ENCODE results near the gene CDK5RAP2.

The CDK5RAP2 gene

GRCh38 chr9:120442308-120442995, 137.5 kb downstream of the CDK5RAP2 start:
- Histone ChIP-seq H4K91ac (ENCODE audit: low read depth, low read length) (no peak overlapping the region), H3K27ac (ENCODE audit: low read depth, low read length) (no peak overlapping the region), H4K12ac (ENCODE audit: low read depth, low read length) (no peak overlapping the region), H2BK120ac (ENCODE audit: insufficient read depth, low read length, poor library complexity) (no peak overlapping the region), H4K8ac (ENCODE audit: low read depth, low read length) (no peak overlapping the region), H2BK12ac (ENCODE audit: low read length) (no peak overlapping the region), H3K23ac (ENCODE audit: low read length) (no peak overlapping the region), H3K9ac (ENCODE audit: low read length) (no peak overlapping the region), H3K79me2 (ENCODE audit: control insufficient read depth, insufficient read depth, low read length, poor library complexity) (no peaks in the 10 kb centered on the region), H3K14ac (ENCODE audit: low read length) (no peak overlapping the region), H2AFZ (ENCODE audit: insufficient read depth, low read length, poor library complexity) (no peak overlapping the region), H3K4me1 (ENCODE audit: control insufficient read depth in 1 of 2, insufficient read depth in 2 of 2, low read length in 2 of 2) (peaks cover 0 to 2% of the 10 kb centered on the region in 2 experiments), H2BK5ac (ENCODE audit: low read depth, low read length, poor library complexity) (no peak overlapping the region), H3K4me3 (ENCODE audit: low read depth, low read length) (no peak overlapping the region), H2AK5ac (ENCODE audit: low read length) (no peak overlapping the region), H3K36me3 (ENCODE audit: control insufficient read depth in 1 of 2, insufficient read depth in 2 of 2, low read length in 2 of 2) (peaks cover 11 to 23% of the 10 kb centered on the region in 2 experiments), H3K4ac (ENCODE audit: low read depth, low read length) (no peak overlapping the region), H3K9me3 (ENCODE audit: insufficient read depth, low read depth, low read length) (no peaks in the 10 kb centered on the region), H3K4me2 (ENCODE audit: low read length) (no peak overlapping the region), H3K79me1 (ENCODE audit: low read length) (no peaks in the 10 kb centered on the region), H3K18ac (ENCODE audit: low read length) (no peak overlapping the region), H3K27me3 (ENCODE audit: insufficient read depth, low read length) (no peaks in the 10 kb centered on the region)
- DNase-seq, result peak in 1 of 2 donors; percentile 16
- no CpG with 5 or more reads among the region's 6 CpGs for whole genome bisulfite sequencing (ENCODE audit: extremely low coverage, insufficient coverage, insufficient read length)

- Histone ChIP-seq H2BK120ac (ENCODE audit: insufficient read depth, low read length, poor library complexity) (no peak overlapping the region), H3K4me3 (ENCODE audit: low read depth, low read length) (no peak overlapping the region), H3K4me2 (ENCODE audit: low read length) (no peak overlapping the region), H3K14ac (ENCODE audit: low read length) (no peak overlapping the region), H4K8ac (ENCODE audit: low read depth, low read length) (no peak overlapping the region), H3K4ac (ENCODE audit: low read depth, low read length) (no peak overlapping the region), H3K23ac (ENCODE audit: low read length) (no peak overlapping the region), H2BK5ac (ENCODE audit: low read depth, low read length, poor library complexity) (no peak overlapping the region), H3K79me2 (ENCODE audit: control insufficient read depth, insufficient read depth, low read length, poor library complexity) (no peaks in the 10 kb centered on the region), H2AK5ac (ENCODE audit: low read length) (no peak overlapping the region), H4K91ac (ENCODE audit: low read depth, low read length) (no peak overlapping the region), H3K9me3 (ENCODE audit: insufficient read depth, low read depth, low read length) (no peaks in the 10 kb centered on the region), H3K27ac (ENCODE audit: low read depth, low read length) (no peak overlapping the region), H2AFZ (ENCODE audit: insufficient read depth, low read length, poor library complexity) (no peak overlapping the region), H2BK12ac (ENCODE audit: low read length) (no peak overlapping the region), H3K36me3 (ENCODE audit: control insufficient read depth in 1 of 2, insufficient read depth in 2 of 2, low read length in 2 of 2) (peaks cover 15 to 27% of the 10 kb centered on the region in 2 experiments), H3K79me1 (ENCODE audit: low read length) (no peaks in the 10 kb centered on the region), H3K18ac (ENCODE audit: low read length) (no peak overlapping the region), H3K4me1 (ENCODE audit: control insufficient read depth in 1 of 2, insufficient read depth in 2 of 2, low read length in 2 of 2) (peaks cover 0 to 2% of the 10 kb centered on the region in 2 experiments), H4K12ac (ENCODE audit: low read depth, low read length) (no peak overlapping the region), H3K27me3 (ENCODE audit: insufficient read depth, low read length) (no peaks in the 10 kb centered on the region), H3K9ac (ENCODE audit: low read length) (no peak overlapping the region)
- no CpG with 5 or more reads among the region's 9 CpGs for WGBS (ENCODE audit: extremely low coverage, insufficient coverage, insufficient read length)
- DNase-seq, result peak; percentile 62 to 91
Measured at GRCh38 chr9:120441426-120442307, 138.3 kb downstream of the CDK5RAP2 start.

DNA sequence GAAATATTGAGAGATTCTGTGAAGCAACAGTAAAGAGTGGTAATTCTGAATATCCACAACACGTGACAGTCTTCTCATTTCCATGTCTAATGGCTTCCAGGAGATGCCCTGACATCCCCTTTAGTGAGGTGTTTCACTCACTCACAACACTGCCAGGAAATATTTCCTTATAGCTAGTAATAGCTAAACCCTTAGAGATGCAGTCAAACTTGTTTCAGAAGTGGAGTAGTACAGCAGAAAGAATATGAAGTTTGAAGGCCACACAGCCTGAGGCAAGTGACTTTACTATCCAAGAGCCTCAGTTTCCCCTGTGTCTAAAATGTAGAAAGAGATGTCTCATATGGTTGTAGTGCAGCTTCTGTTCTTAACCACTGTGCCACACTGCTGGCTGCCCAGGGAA, 139.2 kb downstream of the CDK5RAP2 start:
- Histone ChIP-seq H4K8ac (ENCODE audit: low read depth, low read length) (no peak overlapping the region), H3K23ac (ENCODE audit: low read length) (no peak overlapping the region), H3K36me3 (ENCODE audit: control insufficient read depth in 1 of 2, insufficient read depth in 2 of 2, low read length in 2 of 2) (peaks cover 15 to 27% of the 10 kb centered on the region in 2 experiments), H3K9ac (ENCODE audit: low read length) (no peak overlapping the region), H2AK5ac (ENCODE audit: low read length) (no peak overlapping the region), H3K27ac (ENCODE audit: low read depth, low read length) (no peak overlapping the region), H3K4me1 (ENCODE audit: control insufficient read depth in 1 of 2, insufficient read depth in 2 of 2, low read length in 2 of 2) (peaks cover 0 to 2% of the 10 kb centered on the region in 2 experiments), H3K79me1 (ENCODE audit: low read length) (no peaks in the 10 kb centered on the region), H3K9me3 (ENCODE audit: insufficient read depth, low read depth, low read length) (no peaks in the 10 kb centered on the region), H3K4ac (ENCODE audit: low read depth, low read length) (no peak overlapping the region), H2BK120ac (ENCODE audit: insufficient read depth, low read length, poor library complexity) (no peak overlapping the region), H2BK12ac (ENCODE audit: low read length) (no peak overlapping the region), H3K27me3 (ENCODE audit: insufficient read depth, low read length) (no peaks in the 10 kb centered on the region), H4K91ac (ENCODE audit: low read depth, low read length) (no peak overlapping the region), H3K18ac (ENCODE audit: low read length) (no peak overlapping the region), H2AFZ (ENCODE audit: insufficient read depth, low read length, poor library complexity) (no peak overlapping the region), H3K79me2 (ENCODE audit: control insufficient read depth, insufficient read depth, low read length, poor library complexity) (no peaks in the 10 kb centered on the region), H3K14ac (ENCODE audit: low read length) (no peak overlapping the region), H3K4me3 (ENCODE audit: low read depth, low read length) (no peak overlapping the region), H4K12ac (ENCODE audit: low read depth, low read length) (no peak overlapping the region), H3K4me2 (ENCODE audit: low read length) (no peak overlapping the region), H2BK5ac (ENCODE audit: low read depth, low read length, poor library complexity) (no peak overlapping the region)
- peak; percentile 48 to 84 for DNase-seq
- WGBS (ENCODE audit: extremely low coverage, insufficient coverage, insufficient read length), result no CpG with 5 or more reads among the region's 1 CpG

DNA sequence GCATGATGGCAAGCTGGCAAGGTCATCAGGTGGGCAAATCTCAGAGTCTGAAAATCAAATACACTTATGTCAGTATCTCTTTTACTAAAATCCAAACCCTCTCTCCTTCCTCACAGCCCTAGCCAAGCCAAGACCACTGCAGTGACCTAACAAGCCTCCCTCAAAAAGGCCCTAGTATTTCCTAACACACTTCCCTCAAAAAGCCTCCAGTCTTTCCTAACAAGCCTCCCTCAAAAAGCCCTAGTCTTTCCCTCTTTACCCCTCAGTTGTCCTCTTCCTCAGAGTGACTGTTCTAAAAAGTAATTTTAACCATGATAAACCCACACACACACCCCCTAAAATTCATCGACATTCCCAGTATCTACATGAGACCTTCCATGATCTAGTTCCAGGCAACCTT, 140.0 kb downstream of the CDK5RAP2 start:
- H3K4me2 ChIP-seq (ENCODE audit: low read length), result no peak overlapping the region
- H3K23ac ChIP-seq (ENCODE audit: low read length), result no peak overlapping the region
- no peak overlapping the region for H4K8ac ChIP-seq (ENCODE audit: low read depth, low read length)
- H2BK120ac ChIP-seq (ENCODE audit: insufficient read depth, low read length, poor library complexity), result no peak overlapping the region
- H3K27ac ChIP-seq (ENCODE audit: low read depth, low read length), result no peak overlapping the region
- no peak overlapping the region for H3K4ac ChIP-seq (ENCODE audit: low read depth, low read length)
- no peaks in the 10 kb centered on the region for H3K9me3 ChIP-seq (ENCODE audit: insufficient read depth, low read depth, low read length)
- no peak overlapping the region for H2AFZ ChIP-seq (ENCODE audit: insufficient read depth, low read length, poor library complexity)
- no peaks in the 10 kb centered on the region for H3K79me1 ChIP-seq (ENCODE audit: low read length)
- no peak overlapping the region for H2BK5ac ChIP-seq (ENCODE audit: low read depth, low read length, poor library complexity)
- no peak overlapping the region for H4K12ac ChIP-seq (ENCODE audit: low read depth, low read length)
- H4K91ac ChIP-seq (ENCODE audit: low read depth, low read length), result no peak overlapping the region
- H3K14ac ChIP-seq (ENCODE audit: low read length), result no peak overlapping the region
- H3K36me3 ChIP-seq (ENCODE audit: control insufficient read depth in 1 of 2, insufficient read depth in 2 of 2, low read length in 2 of 2), result peaks cover 15 to 25% of the 10 kb centered on the region in 2 experiments
- 100% methylated on average over 1 of the region's 1 CpG for WGBS (ENCODE audit: extremely low coverage, insufficient coverage, insufficient read length)
- no peak overlapping the region for H3K4me3 ChIP-seq (ENCODE audit: low read depth, low read length)
- H2AK5ac ChIP-seq (ENCODE audit: low read length), result no peak overlapping the region
- no peak overlapping the region for H2BK12ac ChIP-seq (ENCODE audit: low read length)
- no peak overlapping the region for H3K9ac ChIP-seq (ENCODE audit: low read length)
- H3K27me3 ChIP-seq (ENCODE audit: insufficient read depth, low read length), result no peaks in the 10 kb centered on the region
- no peak overlapping the region for H3K18ac ChIP-seq (ENCODE audit: low read length)
- H3K79me2 ChIP-seq (ENCODE audit: control insufficient read depth, insufficient read depth, low read length, poor library complexity), result no peaks in the 10 kb centered on the region
- H3K4me1 ChIP-seq (ENCODE audit: control insufficient read depth in 1 of 2, insufficient read depth in 2 of 2, low read length in 2 of 2), result peaks cover 0 to 2% of the 10 kb centered on the region in 2 experiments
- no peak for DNase-seq
